Measurements from ENCODE around the gene ETV3L.

Gene ETV3L

GRCh38 chr1:157045250-157046218 lies 54.1 kb downstream of the ETV3L start, which contains the start of gene ARHGEF11:
Gene ARHGEF11 (minus strand): TSS chr1:157045742. CDS start chr1:157044330, 1,412 bp downstream.
- peak within 1 kb of the TSS; percentile 73 for H3K27ac ChIP-seq (ENCODE audit: low read depth, low read length)
- peaks cover 22% of the 10 kb centered on the region for H3K4me1 ChIP-seq (ENCODE audit: control insufficient read depth, insufficient read depth, low read length)
- peak within 1 kb of the TSS; percentile 85 for H3K4me3 ChIP-seq (ENCODE audit: low read length)
- H3K36me3 ChIP-seq (ENCODE audit: control insufficient read depth, insufficient read depth, low read length): no peaks in the 10 kb centered on the region
- H3K9ac ChIP-seq (ENCODE audit: low read length): peak within 1 kb of the TSS; percentile 98
- no peaks in the 10 kb centered on the region for H3K27me3 ChIP-seq (ENCODE audit: control insufficient read depth, insufficient read depth, low read length)

GRCh38 chr1:157044326-157044725 lies 55.3 kb downstream of the ETV3L start:
- no peaks in the 10 kb centered on the region for H3K27me3 ChIP-seq (ENCODE audit: control insufficient read depth, insufficient read depth, low read length)
- H3K4me3 ChIP-seq (ENCODE audit: low read length): peak overlapping the region; percentile 85
- no peak overlapping the region for H3K27ac ChIP-seq (ENCODE audit: low read depth, low read length)
- no peaks in the 10 kb centered on the region for H3K36me3 ChIP-seq (ENCODE audit: control insufficient read depth, insufficient read depth, low read length)
- H3K9ac ChIP-seq (ENCODE audit: low read length): no peak overlapping the region
- peaks cover 22% of the 10 kb centered on the region for H3K4me1 ChIP-seq (ENCODE audit: control insufficient read depth, insufficient read depth, low read length)

- Histone ChIP-seq H3K27ac (ENCODE audit: low read depth, low read length) (no peak overlapping the region), H3K36me3 (ENCODE audit: control insufficient read depth, insufficient read depth, low read length) (no peaks in the 10 kb centered on the region), H3K4me3 (ENCODE audit: low read length) (peak overlapping the region; percentile 85), H3K9ac (ENCODE audit: low read length) (no peak overlapping the region), H3K4me1 (ENCODE audit: control insufficient read depth, insufficient read depth, low read length) (peaks cover 22% of the 10 kb centered on the region), H3K27me3 (ENCODE audit: control insufficient read depth, insufficient read depth, low read length) (no peaks in the 10 kb centered on the region)
Observed at GRCh38 chr1:157043685-157044084, 55.9 kb downstream of the ETV3L start.

GRCh38 chr1:157042846-157043245 lies 56.8 kb downstream of the ETV3L start:
- H3K4me3 ChIP-seq (ENCODE audit: low read length): peak overlapping the region; percentile 85

More at GRCh38 chr1:157042846-157043245, 56.8 kb downstream of the ETV3L start:
- no peaks in the 10 kb centered on the region for H3K27me3 ChIP-seq (ENCODE audit: control insufficient read depth, insufficient read depth, low read length)
- peaks cover 22% of the 10 kb centered on the region for H3K4me1 ChIP-seq (ENCODE audit: control insufficient read depth, insufficient read depth, low read length)
- no peak overlapping the region for H3K27ac ChIP-seq (ENCODE audit: low read depth, low read length)
- no peaks in the 10 kb centered on the region for H3K36me3 ChIP-seq (ENCODE audit: control insufficient read depth, insufficient read depth, low read length)
- H3K9ac ChIP-seq (ENCODE audit: low read length): no peak overlapping the region

All from rectal smooth muscle tissue (tissue), 1 donor.